Ascending aorta (tissue), 2 donors: ENCODE data around the gene MYH15. TPM values are rescaled to one million over a fixed set of nuclear protein-coding genes. Genes with fewer than 3 reads are reported as not detected.

Experiments
- DNase-seq, 2 donors: peaks; one replicate each; pipeline ENCODE4 v3.0.0-alpha.2; 2019; ENCODE audit warnings: low spot score in 2 of 2
- H3K27ac ChIP-seq, 2 donors: fragments of 200-600 bp; sonication (generic); one replicate each; pipeline ENCODE4 v1.5.1; 2016 to 2017; ENCODE audit warnings: mild to moderate bottlenecking in 1 of 2
- H3K27me3 ChIP-seq: fragments of 200-600 bp; sonication (generic); one replicate; pipeline ENCODE4 v1.5.1; 2017
- H3K36me3 ChIP-seq, 2 donors: fragments of 200-600 bp; sonication (generic); one replicate each; pipeline ENCODE4 v1.5.1; 2016
- H3K4me1 ChIP-seq, 2 donors: fragments of 200-600 bp; sonication (generic); one replicate each; pipeline ENCODE4 v1.5.1; 2016 to 2017; ENCODE audit warnings: mild to moderate bottlenecking in 1 of 2
- H3K4me3 ChIP-seq, 2 donors: fragments of 200-600 bp; sonication (generic); one replicate each; pipeline ENCODE4 v1.5.1; 2016 to 2017; ENCODE audit warnings: mild to moderate bottlenecking in 1 of 2
- H3K9me3 ChIP-seq, 2 donors: fragments of 200-600 bp; sonication (generic); one replicate each; pipeline ENCODE4 v1.5.1; 2016
- intact Hi-C: fragments of 100-400 bp; cut with DNase I; formaldehyde crosslinking; loops from one replicate; pipeline ENCODE4 v1.15.1; 2023
- total RNA-seq: library from RNA; depleted of rRNA; stranded (reverse); fragments of >200 nt; gene quantifications from one replicate; pipeline ENCODE4 v1.1.0, GENCODE V29; 2016
- TF ChIP-seq, protein P1 (sequence below), 3 experiments: fragments of 200-600 bp in 2 of 3; fragments of 450-650 bp in 1 of 3; sonication (generic) in 2 of 3; IDR thresholded peaks; one replicate each; pipeline ENCODE4 v1.5.1; 2016 to 2019; ENCODE audit warnings: antibody characterized with exemption in 3 of 3, mild to moderate bottlenecking in 1 of 3, moderate library complexity in 1 of 3

MYH15 gene
- total RNA-seq, 1 donor from 2014 or later, result not detected

DNA sequence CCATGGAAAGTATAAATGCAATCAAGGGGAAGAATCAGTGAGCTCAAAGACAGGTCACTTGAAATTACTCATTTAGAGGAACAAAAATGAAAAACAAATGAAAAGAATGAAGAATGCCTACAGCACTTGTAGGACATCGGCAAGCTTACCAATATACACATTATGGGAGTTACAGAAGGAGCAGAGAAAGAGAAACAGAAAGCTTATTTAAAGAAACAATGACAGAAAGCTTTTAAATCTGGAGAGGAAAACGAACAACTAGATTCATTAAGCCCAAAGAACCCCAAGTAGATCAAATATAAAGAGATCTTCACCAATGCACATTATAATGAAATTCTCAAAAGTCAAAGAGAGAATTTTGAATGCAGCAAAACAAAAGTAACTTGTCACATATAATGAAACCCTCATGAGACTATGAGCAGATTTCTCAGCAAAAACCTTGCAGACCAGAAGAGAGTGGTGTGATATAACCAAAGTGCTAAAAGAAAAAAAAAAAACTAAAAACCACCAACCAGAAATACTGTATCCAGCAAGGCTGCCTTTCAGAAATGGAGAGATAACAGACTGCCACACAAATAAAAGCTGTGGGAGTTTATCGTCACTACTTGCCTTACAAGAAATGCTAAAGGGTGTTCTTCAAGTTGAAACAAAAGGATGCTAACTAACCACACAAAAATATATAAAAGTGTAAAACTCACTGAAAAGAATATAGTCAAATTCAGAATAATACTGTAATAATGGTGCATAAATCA, 63.1 kb downstream of the MYH15 start:
- no peak for DNase-seq
- Histone ChIP-seq H3K27me3 (no peaks in the 10 kb centered on the region), H3K4me1 (no peaks in the 10 kb centered on the region), H3K36me3 (no peaks in the 10 kb centered on the region), H3K4me3 (no peak overlapping the region), H3K27ac (no peak overlapping the region), H3K9me3 (peaks cover 0 to 14% of the 10 kb centered on the region in 2 donors)
- intact Hi-C loops, result no loop called here
- TF ChIP-seq, protein P1, sequence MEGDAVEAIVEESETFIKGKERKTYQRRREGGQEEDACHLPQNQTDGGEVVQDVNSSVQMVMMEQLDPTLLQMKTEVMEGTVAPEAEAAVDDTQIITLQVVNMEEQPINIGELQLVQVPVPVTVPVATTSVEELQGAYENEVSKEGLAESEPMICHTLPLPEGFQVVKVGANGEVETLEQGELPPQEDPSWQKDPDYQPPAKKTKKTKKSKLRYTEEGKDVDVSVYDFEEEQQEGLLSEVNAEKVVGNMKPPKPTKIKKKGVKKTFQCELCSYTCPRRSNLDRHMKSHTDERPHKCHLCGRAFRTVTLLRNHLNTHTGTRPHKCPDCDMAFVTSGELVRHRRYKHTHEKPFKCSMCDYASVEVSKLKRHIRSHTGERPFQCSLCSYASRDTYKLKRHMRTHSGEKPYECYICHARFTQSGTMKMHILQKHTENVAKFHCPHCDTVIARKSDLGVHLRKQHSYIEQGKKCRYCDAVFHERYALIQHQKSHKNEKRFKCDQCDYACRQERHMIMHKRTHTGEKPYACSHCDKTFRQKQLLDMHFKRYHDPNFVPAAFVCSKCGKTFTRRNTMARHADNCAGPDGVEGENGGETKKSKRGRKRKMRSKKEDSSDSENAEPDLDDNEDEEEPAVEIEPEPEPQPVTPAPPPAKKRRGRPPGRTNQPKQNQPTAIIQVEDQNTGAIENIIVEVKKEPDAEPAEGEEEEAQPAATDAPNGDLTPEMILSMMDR (IDR thresholded peaks at IDR 0.05), result no peak

GRCh38 chr3:108442281-108442680, 68.1 kb downstream of the MYH15 start:
- DNase-seq, result no peak
- no peaks in the 10 kb centered on the region for H3K36me3 ChIP-seq
- intact Hi-C loops, result no loop called here
- H3K27ac ChIP-seq, result no peak overlapping the region
- no peaks in the 10 kb centered on the region for H3K27me3 ChIP-seq
- H3K4me1 ChIP-seq, result no peaks in the 10 kb centered on the region
- H3K9me3 ChIP-seq, result peaks cover 0 to 4% of the 10 kb centered on the region in 2 donors
- H3K4me3 ChIP-seq, result no peak overlapping the region
- TF ChIP-seq, protein P1 (IDR thresholded peaks at IDR 0.05), result no peak

DNA sequence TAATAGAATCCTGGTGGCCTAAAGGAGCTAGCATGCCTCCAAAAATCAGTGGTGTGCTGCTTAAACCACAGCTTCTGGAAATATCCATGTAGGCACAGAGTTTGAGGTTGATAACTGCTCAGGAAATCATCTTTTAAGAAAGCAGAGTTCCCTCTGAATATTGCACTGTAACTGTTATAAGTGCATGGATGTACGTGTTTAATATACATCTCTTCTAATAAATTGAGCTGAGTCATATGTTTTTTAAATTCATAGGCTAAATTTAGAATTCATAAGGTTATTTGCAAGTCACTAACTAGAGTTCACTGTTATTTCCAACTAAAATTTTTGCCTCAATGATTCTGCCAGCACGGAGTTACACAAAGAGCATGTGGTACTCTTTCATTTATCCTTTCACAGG, 68.9 kb downstream of the MYH15 start:
- H3K4me1 ChIP-seq, result no peaks in the 10 kb centered on the region
- intact Hi-C loops, result no loop called here
- TF ChIP-seq, protein P1 (IDR thresholded peaks at IDR 0.05), result no peak
- peaks cover 0 to 4% of the 10 kb centered on the region in 2 donors for H3K9me3 ChIP-seq
- H3K27ac ChIP-seq, result no peak overlapping the region
- no peaks in the 10 kb centered on the region for H3K27me3 ChIP-seq
- H3K4me3 ChIP-seq, result no peak overlapping the region
- H3K36me3 ChIP-seq, result no peaks in the 10 kb centered on the region
- no peak for DNase-seq

GRCh38 chr3:108441071-108441507, 69.3 kb downstream of the MYH15 start:
- no peaks in the 10 kb centered on the region for H3K36me3 ChIP-seq
- intact Hi-C loops, result no loop called here
- TF ChIP-seq, protein P1 (IDR thresholded peaks at IDR 0.05), result no peak
- H3K27ac ChIP-seq, result no peak overlapping the region
- H3K4me1 ChIP-seq, result no peaks in the 10 kb centered on the region
- H3K27me3 ChIP-seq, result no peaks in the 10 kb centered on the region
- no peaks in the 10 kb centered on the region for H3K9me3 ChIP-seq
- H3K4me3 ChIP-seq, result no peak overlapping the region
- DNase-seq, result no peak

GRCh38 chr3:108438542-108438941, 71.9 kb downstream of the MYH15 start:
- Histone ChIP-seq H3K4me3 (no peak overlapping the region), H3K27me3 (no peaks in the 10 kb centered on the region), H3K27ac (no peak overlapping the region), H3K4me1 (no peaks in the 10 kb centered on the region), H3K36me3 (no peaks in the 10 kb centered on the region), H3K9me3 (no peaks in the 10 kb centered on the region)
- intact Hi-C loops, result no loop called here
- no peak for DNase-seq
- TF ChIP-seq, protein P1 (IDR thresholded peaks at IDR 0.05), result no peak
